NOMO-1 treated with dmso at 0.1 percent for 144 hours (cell line): ENCODE results near the gene SCYL1.

ENCODE experiments used
- DNase-seq: peaks from one replicate; lab custom pipeline; 2025; ENCODE audit not compliant: unreplicated experiment; lab: John Stamatoyannopoulos, UW

SCYL1 gene

DNA sequence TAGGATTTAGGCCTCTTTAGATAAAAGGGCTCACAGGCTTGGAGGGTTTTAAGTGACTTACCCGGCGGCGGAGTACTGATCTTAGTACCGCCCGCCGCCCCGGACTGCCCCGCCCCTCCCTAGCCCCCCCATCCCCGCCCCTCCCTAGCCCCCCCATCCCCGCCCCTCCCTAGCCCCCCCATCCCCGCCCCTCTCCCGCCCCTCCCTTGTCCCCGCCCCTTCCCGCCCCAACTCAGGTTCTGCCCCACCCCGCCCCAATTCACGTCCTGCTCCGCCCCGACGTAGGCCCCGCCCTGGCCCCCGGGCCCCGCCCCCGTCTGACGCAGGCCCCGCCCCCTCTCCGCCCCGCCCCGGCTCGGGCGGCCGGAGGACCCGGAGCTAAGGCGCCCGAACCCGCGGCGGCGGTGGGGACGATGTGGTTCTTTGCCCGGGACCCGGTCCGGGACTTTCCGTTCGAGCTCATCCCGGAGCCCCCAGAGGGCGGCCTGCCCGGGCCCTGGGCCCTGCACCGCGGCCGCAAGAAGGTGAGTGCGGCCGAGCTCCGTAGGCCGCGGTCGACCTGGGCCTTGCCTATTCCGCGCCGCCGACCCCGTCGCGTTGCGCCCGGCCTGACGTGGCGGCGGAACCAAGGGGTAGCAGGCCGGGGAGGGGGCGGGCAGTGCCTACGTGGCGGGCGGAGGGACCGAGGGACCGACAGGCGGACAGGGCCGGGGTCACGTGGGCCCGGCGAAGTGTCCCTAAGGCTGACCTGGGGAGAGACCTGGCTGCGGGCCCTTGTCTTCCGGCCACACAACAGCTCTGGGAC lies at the start of gene SCYL1:
Gene SCYL1 (plus strand): TSS at position 343 of the 805 bp plus-strand sequence. CDS start 71 bp downstream, at position 414.
- DNase-seq = no peak

DNA sequence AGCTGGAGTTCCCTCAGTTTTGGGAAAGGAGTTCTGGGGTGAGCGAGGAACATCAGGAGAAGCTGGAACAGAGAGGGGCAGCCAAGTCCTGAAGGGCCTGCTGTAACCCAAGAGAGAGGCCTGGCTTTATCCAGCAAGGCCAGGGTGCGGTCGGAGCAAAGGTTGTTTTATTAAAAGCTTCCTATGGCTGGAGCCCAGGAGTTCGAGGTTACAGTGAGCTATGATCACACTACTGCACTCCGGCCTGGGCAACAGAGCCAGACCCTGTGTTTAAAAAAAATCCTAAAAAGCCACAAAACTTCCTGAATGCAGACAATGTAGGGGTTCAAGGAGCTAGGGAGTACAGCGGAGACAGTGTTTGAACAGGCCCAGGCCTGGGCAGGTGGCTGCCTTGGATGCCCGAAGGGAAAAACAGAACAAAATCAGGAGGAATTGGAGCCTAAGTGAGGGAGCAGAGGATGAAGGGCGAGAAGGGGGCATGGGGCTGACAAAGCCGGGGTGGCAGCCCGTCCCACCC lies 48.2 kb upstream of the SCYL1 start:
- DNase-seq = no peak

DNA sequence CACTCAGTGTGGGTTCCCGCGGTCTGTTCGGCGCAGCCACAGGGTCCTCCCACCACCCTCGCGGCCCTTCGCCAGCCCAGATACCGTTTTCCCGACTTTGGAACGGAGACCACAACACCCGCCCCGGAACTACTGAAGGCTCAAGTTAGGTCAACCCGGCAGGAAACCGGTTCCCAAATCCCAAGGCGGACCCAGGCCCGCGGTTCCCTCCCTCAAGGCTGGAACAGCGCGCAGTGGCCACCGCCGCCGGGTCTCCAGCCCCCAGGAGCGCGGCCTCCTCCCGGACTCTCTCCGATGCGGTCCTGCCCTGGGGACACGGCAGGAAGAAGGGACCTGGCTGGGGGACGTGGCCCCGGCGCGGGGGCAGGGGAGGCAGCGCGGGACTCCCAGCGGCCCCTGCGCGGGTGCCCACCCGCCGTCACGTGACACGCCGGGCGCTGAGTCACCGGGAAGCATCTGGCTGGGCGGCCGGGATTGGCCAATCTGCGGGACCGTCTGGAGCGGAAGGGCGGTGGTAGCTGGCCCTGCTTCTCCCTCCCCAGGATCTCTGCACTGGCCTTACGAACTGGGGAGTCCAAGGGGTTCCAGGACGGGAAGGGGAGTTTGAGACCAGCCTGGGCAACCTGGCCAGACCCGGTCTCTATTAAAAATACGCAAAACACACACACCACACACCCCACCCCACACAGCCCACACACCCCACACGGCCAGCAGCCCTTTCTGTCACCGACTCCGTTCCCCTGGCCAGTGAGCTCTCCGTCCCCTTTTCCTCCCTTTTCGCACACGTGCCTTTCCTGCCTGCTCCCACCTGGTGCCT lies 47.5 kb upstream of the SCYL1 start:
- peak; percentile 89 for DNase-seq

DNA sequence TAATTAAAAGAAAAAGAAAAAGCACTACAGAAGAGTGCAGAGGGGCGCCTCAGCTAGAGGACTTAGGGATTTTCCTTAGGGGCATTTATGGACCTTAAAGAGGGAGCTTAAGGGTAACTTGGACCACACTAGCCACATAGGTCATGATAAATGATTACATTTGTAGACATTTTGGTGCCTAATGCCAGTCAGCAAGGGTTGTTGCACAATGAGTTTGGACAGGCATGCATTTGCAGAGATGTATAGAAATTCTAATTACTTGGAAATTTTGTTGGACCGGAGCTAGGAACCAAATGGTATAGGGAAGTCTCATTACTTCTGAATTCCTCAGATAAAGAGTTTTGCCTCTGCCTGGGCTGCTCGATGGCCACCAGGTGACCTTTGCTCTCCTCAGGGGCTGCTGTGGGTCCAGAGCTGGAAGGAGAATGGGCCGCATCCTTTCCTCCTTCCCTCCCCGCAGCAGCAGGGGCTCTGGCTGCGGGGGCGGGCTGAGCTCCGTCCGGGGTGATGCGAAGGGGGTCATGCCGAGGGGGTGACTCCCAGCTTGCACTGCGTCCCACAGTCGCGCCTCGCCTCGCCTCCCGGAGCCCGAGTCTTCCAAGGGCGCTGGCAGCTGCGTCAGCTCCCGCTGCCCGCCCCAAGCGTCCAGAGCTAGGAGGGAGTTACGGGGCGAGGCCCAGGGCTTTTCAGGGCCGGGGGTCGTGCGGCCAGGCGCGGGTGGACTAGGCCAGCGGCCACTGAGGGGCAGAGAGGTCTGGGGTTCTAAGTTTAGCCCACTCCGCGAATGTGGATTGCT lies 46.3 kb upstream of the SCYL1 start:
- DNase-seq = no peak

DNA sequence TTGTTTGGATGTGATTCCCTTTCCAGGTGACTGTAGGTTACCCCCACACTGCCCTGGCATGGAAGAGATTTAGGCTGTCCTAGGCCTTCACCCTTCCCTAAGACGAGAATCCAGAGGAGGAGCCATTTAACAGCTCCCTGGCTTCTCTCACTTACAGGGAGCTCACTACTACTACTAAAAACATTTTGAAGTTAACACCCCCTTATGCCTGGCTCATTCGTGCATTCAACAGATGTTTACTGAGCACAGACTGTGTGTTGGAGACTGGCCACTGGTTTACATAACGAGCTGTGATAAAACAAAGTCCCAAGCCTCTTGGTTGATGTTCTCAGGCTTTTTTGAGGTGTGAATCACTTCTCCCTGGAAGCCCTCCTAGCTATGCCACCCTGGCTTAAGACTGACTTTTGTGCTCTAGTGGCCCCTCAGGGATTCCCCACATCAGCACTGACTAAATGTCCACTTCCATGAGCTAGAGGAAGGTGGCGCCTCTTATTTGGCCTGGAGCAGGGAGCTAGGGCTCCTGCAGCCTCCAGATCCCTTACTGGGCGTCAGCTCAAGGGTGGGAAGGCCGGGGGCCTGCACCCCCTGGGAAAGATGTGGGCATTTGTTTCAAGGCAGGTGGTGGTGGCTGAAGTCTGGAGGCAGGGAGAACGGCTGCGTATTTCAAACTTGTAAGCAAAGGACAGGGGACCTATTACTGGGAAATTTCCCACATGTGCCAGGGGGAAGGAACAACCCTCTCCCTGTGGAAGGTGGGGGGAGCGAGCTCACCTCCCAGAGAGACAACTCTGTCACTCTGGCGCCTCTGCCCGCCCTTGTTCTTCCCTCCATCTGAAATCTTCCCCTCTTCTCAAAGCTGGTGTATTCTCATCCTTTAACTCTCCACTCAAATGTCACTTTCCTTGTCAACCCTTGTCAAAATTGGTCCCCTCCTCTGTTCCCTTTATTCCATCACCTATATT lies 45.4 kb upstream of the SCYL1 start:
- DNase-seq = no peak

DNA sequence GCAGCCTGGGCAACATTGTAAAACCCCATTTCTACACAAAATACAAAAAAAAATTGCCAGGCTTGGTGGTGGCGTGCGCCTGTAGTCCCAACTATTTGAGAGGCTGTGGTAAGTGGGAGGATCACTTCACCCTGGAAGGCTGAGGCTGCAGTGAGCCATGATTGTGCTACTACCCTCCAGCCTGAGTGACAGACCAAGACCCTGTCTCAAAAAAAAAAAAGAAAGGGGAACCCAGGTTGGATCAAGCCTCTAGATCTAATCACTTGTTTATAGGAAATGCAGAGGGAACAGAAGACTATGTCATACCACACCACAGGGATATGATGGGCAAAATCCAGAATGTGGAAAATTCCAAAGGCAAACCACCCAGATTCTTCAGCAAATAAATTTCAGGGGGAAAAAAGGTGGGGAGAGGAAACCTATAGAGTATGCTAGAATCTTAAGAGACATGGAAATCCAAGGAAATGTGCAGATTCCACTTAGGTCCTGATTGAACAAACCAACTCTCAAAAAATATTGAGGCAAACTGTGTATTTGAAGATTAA lies 42.5 kb upstream of the SCYL1 start:
- DNase-seq = no peak

DNA sequence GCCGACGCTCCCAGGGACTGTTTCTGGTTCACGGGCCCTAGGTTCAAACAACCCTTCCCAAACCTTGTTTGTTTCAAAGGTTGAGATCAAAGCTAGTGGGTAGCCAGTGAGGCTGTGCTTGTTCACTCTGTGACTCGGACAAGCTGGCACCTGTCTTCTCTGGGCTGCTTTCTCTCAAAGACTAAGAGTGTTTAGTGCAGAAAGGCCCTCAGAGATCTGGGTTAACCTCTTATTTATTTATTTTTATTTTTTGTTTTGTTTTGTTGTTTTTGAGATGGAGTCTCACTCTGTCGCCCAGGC lies 39.0 kb upstream of the SCYL1 start:
- DNase-seq = no peak

DNA sequence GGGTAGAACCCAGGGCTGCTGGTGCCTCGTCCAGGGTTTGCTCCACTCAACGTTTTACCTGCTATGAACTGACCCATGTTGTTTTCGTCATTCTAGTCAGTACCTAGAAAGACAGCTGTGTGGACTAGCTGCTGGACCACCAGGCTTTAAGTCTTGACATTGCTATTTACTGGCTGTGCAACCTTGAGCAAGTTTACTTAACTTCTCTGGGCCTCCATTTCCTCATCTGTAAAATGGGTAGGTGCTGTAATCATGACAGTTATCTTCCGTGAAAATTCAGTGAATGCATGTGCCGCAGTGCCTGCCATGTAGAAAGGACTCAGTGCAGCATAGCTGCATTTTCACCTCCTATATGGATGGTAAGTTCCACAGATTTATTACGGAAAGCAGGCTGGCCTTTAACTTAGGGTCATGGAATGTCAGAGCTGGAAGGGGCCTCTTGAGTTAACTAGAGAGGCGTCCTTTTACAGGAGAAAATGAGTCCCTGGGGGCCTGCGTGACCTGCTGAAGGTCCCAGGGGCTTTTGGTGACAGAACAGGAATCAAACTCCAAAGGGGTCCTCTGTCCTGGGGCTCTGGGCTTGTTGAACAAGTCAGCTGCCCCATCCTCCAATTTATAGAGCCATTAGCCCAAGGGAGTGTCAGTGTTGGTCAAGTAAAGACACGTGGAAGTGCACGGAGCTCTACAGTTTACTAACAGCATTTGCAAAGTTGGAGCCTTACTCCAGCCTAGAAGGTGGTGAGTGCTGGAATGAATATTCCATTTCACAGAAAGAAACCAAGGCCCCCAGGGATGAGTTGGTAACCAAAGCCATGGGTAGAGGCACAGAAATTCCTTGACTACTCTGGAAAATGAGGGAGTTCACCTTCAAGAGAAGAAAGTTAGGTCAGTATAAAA lies 38.1 kb upstream of the SCYL1 start:
- DNase-seq = no peak

DNA sequence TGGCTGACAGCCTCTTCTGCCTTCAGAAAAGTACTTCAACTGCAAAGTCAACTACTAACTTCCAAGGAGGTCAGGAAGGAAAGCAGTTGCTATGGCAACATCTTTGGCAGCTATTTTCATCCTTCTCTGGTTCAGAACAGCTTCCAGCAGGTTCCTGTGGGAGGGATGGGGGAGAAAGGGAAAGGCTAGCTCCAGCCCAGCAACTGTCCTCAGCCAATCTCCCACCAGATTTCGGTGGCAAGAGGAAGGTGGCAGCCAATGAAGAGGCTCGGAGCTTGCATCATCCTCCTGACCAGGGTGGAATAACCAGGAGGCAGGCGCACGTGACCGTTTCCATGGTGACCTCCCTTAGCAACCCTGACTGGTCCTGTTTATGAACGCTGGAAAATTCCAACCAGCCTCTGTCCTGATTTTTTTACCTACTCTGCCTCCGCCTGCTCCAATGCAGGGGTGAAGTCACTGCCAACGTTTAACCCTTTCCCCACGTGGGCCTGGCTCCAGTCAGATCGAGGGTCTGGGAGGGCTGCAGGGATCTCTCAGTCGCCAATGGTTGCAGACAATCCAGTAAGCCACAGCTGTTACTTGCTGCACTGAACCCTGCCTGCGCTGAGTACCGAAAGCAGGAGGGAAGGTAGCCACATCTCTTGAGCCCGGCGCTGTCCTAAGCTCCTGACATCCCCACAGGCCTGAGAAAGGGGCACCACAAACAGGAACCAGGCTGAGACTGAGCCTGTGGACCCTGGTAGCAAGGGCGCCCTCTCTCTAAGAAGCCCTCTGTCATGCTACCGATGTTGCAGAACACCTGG lies 37.2 kb upstream of the SCYL1 start:
- peak; percentile 55 for DNase-seq

DNA sequence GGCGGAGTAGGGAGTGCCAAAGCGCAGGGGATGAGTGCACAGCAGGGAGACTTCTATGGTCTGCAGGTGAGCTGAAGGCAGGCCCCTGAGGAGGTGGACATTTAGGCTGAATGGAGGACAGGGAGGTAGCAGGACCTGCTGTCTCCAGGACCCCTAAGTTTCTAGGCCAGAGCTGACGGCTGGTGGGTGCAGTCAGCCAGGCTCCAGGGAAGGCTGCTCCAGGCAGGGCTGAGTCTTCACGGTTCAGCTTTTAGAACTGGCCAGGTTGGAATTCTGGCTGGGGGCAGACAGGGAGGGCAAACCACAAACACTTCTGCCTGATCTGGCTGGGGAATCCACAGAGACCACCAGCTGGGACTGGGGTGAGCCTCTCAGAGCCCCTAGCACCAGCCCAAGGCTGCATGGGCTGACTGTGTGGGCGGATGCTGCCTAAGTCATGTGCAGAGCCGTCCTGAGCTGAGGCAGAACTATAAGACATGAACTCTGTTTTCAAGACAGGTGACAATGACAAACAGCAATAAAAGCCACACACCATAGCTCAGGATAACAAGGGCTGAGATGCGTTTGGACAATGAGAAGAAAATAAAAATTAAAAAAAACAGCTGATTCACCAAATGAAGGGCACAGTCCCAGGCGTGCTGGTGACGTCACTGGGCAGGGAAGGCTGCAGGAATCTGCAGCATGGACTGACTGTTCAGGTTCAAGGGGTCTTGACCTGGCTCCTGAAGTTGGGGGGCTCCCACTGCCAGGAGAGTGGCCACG lies 36.4 kb upstream of the SCYL1 start:
- no peak for DNase-seq

DNA sequence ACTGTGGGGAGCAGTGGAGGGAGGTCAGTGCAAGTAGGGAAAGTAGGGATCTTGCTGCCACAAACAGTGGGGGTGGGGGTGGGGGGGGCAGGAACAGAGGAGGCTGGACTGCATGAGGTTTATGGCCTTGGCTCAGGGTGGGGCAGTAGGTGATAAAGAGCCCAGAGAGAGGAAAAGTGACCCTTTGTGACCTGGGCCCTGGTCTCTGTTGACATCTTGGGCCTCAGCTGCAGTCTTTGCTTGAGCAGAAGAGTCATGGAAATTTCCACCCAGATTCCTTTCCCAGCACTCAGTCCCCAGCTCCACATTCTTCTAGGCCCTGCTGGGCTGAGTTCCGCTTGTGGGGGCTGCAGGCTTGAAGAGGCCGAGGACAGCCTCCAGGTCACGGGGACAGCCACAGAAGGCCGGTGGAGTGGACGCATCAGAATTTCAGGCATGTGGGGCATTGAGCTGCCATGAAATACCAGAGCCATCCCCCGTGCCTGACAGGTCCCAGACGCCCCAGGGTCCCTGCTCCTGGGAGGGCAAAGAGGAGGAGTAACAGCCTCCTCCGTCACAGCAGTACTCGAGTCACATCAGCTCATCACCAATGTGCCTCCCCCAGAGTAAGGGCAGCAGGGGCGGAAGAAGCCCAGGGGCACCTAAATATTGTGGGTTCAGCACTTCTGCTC lies 35.7 kb upstream of the SCYL1 start:
- DNase-seq = no peak

DNA sequence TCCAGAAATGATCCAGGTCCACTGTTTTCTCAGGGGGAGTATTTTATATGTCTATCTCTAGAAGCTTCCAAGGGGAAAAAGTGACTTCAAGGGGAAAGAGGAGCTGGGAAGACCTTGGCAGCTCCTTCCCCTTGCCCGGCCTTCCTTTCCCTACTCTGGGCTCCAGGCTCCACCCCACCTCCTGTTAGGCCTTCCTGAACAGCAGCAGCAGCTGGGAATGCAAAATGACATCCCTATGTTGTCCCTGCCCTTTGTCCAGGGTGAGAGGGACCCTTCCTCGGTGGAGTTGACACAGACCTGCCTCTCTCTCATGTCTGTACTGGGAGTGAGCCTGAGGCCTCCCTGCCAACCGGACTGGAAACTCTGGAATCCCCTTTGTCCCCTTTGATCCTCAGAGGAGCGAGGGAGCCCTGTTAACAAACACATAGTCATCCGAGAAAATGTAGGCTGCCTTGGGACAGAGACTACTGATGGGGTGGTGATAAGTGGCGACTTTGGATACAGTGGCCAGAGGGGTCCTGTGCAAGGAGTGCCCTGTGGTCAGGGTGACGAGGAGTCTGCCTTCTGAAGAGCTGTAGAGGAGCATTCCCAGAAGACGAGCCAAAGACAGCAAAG lies 35.1 kb upstream of the SCYL1 start:
- no peak for DNase-seq

DNA sequence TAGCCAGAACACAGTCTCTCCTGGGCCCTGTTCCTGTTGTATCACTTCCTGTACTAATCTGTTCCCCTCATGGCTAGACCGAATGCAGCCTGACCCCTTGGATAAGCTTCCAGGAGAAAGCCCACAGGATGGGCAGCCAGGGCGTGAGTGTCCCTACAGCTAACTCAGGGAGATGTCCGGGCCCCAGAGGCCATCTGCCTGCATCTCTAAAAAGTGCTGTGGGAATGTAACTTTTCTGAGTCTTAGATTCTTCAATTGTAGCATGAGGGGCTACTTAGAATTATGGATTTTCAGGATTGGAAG lies 33.8 kb upstream of the SCYL1 start:
- DNase-seq = no peak

DNA sequence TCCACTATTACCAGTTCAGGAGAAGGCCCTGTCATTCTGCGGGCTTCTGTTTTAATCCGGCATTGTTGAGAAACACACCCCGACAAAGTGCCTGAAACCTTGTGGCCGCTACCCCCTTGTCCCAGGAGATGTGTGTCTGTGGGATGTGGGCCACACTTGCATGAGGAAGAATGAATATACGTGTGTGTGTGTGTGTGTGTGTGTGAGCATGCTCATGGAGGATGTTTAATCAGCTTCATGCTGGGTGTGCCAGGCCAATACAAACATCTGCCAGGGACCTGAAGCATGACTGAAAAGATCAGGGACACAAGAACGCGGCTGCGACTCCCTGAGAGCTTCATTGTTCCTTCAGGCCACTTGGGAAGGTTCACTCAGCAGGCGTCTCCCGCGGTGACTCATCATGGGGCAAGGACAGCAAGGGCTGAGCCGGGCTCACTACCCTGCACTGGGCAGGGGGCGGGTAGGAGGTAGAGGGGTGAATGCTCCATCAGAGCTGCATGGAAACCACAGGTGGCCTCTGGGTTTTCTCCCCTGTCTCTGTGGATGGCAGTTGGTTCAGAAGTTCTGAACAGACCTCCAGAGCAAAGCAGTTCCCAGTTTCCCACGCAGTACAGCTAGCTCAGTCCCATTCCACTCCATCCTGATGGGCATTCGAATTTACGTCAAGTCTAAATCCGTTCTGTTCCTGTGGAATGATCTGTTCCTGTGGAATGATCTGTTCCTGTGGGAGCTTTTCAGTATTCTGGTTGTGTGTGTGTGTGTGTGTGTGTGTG lies 33.1 kb upstream of the SCYL1 start:
- DNase-seq = no peak

DNA sequence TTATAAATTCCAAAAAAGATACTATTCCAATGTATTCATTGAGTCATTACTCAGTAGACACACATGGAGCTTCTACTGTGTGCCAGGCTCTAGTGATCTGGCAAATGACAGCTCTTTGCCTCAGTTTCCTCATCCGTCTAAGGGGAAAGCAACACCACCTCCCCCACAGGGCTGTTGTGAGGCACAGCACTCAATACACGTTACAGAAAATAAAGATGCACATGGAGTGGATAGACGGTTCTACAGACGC lies 32.6 kb upstream of the SCYL1 start:
- DNase-seq = no peak

DNA sequence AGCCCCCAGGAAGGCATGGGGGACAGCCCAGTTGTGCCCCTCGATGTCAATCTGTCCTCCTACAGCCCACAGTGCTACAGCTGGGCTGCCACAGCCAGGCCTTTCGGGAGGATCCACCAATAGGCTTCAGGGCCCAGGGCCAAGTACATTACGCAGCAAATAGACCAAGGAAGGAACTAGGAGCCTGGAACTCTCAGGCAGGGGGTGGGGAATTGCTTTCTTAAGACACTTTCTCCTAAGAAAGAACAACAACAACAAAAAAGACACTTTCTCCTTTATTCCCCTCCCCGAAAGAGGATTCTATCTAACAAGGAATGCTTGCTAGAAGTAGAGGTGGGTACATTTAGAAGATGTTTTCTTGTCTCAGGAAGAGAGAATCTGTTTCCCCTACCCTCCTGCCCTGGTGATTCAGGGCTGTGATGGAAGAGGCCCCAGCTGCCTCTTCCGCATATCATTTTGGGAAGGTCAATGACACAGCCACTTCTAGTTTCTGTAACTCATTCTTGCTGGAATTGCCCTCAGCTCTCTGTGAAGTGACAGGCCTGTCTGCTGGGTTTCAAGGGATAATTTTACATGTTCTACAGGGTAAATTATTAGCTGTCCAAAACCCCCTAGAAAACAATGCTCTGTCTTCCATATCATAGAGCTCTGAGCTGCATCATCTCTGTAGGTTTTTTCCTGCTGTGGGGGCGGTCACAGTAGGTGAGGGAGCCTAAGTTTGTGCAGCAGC lies 32.1 kb upstream of the SCYL1 start:
- peak; percentile 37 for DNase-seq
